Ovary (tissue), 3 donors: ENCODE data around the gene RASA4B.

Experiments
- EP300 ChIP-seq: sonication (generic); formaldehyde crosslinking; IDR thresholded peaks from one replicate; pipeline ENCODE4 v1.6.1; 2017; ENCODE audit warnings: antibody characterized with exemption
- POLR2A ChIP-seq: fragments of 450-650 bp; IDR thresholded peaks from one replicate; pipeline ENCODE4 v1.6.1; 2017; ENCODE audit warnings: antibody characterized with exemption, mild to moderate bottlenecking, moderate library complexity
- TF ChIP-seq, protein P1 (sequence below), 3 donors: fragments of 450-650 bp in 2 of 3; fragments of 200-600 bp in 1 of 3; IDR thresholded peaks; one replicate each; pipeline versions ENCODE4 v1.5.1 to v1.8.0; 2016 to 2022; ENCODE audit warnings: antibody characterized with exemption in 3 of 3, mild to moderate bottlenecking in 1 of 3
- donor health status: DM: no; HTN: no; CAD: no.

DNA sequence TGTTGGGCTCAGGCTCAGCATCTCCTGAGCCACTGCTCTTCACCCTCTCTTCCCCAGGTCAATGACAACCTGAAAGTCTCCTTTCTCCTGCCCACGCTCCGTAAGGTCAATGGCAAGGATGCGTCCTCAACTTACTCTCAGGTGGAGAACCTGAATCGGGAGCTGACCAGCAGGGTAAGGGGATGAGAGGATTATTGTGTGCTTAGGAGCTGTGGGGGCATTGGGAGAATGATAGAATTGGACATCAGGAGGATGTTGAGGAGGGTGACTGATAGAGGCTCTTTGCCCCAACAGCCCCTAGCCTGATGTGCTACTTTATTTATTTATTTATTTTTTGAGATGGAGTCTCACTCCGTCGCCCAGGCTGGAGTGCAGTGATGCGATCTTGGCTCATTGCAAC lies 51.5 kb downstream of the RASA4B start:
- TF ChIP-seq, protein P1, sequence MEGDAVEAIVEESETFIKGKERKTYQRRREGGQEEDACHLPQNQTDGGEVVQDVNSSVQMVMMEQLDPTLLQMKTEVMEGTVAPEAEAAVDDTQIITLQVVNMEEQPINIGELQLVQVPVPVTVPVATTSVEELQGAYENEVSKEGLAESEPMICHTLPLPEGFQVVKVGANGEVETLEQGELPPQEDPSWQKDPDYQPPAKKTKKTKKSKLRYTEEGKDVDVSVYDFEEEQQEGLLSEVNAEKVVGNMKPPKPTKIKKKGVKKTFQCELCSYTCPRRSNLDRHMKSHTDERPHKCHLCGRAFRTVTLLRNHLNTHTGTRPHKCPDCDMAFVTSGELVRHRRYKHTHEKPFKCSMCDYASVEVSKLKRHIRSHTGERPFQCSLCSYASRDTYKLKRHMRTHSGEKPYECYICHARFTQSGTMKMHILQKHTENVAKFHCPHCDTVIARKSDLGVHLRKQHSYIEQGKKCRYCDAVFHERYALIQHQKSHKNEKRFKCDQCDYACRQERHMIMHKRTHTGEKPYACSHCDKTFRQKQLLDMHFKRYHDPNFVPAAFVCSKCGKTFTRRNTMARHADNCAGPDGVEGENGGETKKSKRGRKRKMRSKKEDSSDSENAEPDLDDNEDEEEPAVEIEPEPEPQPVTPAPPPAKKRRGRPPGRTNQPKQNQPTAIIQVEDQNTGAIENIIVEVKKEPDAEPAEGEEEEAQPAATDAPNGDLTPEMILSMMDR (IDR thresholded peaks at IDR 0.05), result no peak
- TF ChIP-seq EP300 (no peak), POLR2A (no peak)
